Stimulated activated naive CD4-positive, alpha-beta T cell (primary cell): ENCODE data around the gene TTC9B.

ENCODE experiments used
- DNase-seq, 6 experiments: peaks; one replicate each; lab custom pipeline; 2025; lab: John Stamatoyannopoulos, UW

TTC9B gene

GRCh38 chr19:40217934-40218890 lies at the start of gene TTC9B:
Gene TTC9B (minus strand): TSS chr19:40218384. CDS start chr19:40218381, 3 bp downstream.
- DNase-seq: peak in 5 of 6 experiments; percentile 18 to 38 (median 29)

- no peak for DNase-seq
Measured at GRCh38 chr19:40267601-40267997, 49.4 kb upstream of the TTC9B start.

GRCh38 chr19:40266912-40267600 lies 48.9 kb upstream of the TTC9B start:
- no peak for DNase-seq

- no peak for DNase-seq
Measured at GRCh38 chr19:40266119-40266518, 47.9 kb upstream of the TTC9B start.

GRCh38 chr19:40265763-40266099 lies 47.5 kb upstream of the TTC9B start:
- DNase-seq: no peak

GRCh38 chr19:40265055-40265762 lies 47.0 kb upstream of the TTC9B start:
- no peak for DNase-seq

- DNase-seq: no peak
Measured at GRCh38 chr19:40264314-40265054, 46.3 kb upstream of the TTC9B start.

GRCh38 chr19:40263440-40264313 lies 45.5 kb upstream of the TTC9B start:
- no peak for DNase-seq

- no peak for DNase-seq
Measured at GRCh38 chr19:40262422-40262821, 44.2 kb upstream of the TTC9B start.

GRCh38 chr19:40261631-40262030 lies 43.4 kb upstream of the TTC9B start:
- DNase-seq: no peak

GRCh38 chr19:40257096-40257517 lies 38.9 kb upstream of the TTC9B start:
- DNase-seq: no peak

- no peak for DNase-seq
Measured at GRCh38 chr19:40256512-40256911, 38.3 kb upstream of the TTC9B start.

GRCh38 chr19:40255619-40256166 lies 37.5 kb upstream of the TTC9B start:
- no peak for DNase-seq

GRCh38 chr19:40254714-40255418 lies 36.7 kb upstream of the TTC9B start:
- no peak for DNase-seq

- no peak for DNase-seq
Measured at GRCh38 chr19:40253611-40254092, 35.5 kb upstream of the TTC9B start.

- no peak for DNase-seq
Measured at GRCh38 chr19:40252395-40252794, 34.2 kb upstream of the TTC9B start.

- no peak for DNase-seq
Measured at GRCh38 chr19:40251991-40252390, 33.8 kb upstream of the TTC9B start.

GRCh38 chr19:40251244-40251643 lies 33.1 kb upstream of the TTC9B start:
- DNase-seq: no peak

- DNase-seq: no peak
Measured at GRCh38 chr19:40249781-40250180, 31.6 kb upstream of the TTC9B start.

GRCh38 chr19:40249201-40249600 lies 31.0 kb upstream of the TTC9B start:
- no peak for DNase-seq
